HL-60 (cell line): Measurements from ENCODE around the gene CALN1.

ENCODE experiments used
- DNase-seq, 2 experiments: peaks; one replicate each; pipeline ENCODE4 v3.0.0-alpha.2; 2010 to 2020; ENCODE audit warnings: low read depth in 1 of 2, low spot score in 1 of 2
- H3K27ac ChIP-seq: fragments of 250-450 bp; sonication (Bioruptor Pico); replicated peaks from 2 replicates; pipeline ENCODE4 v1.5.1; 2020; ENCODE audit warnings: mild to moderate bottlenecking, moderate library complexity
- H3K27me3 ChIP-seq: fragments of 250-450 bp; sonication (Bioruptor Pico); 2 replicates; pipeline ENCODE4 v1.5.1; 2021; ENCODE audit warnings: mild to moderate bottlenecking, moderate library complexity; ENCODE audit not compliant: insufficient read depth, poor library complexity, severe bottlenecking
- H3K4me3 ChIP-seq: replicated peaks from 2 replicates; pipeline ENCODE4 v1.5.1; 2011; ENCODE audit warnings: mild to moderate bottlenecking, control low read depth, low read length; ENCODE audit not compliant: insufficient read depth
- CTCF ChIP-seq: IDR thresholded peaks from one replicate; pipeline ENCODE4 v1.5.1; 2011; ENCODE audit warnings: low read length, control low read depth, inconsistent platforms; ENCODE audit not compliant: insufficient read depth
- GABPA ChIP-seq: IDR thresholded peaks from 2 replicates; pipeline ENCODE4 v1.6.1; 2012; ENCODE audit warnings: low read depth
- POLR2AphosphoS5 ChIP-seq: IDR thresholded peaks from 2 replicates; pipeline ENCODE4 v1.6.1; 2012; ENCODE audit warnings: low read depth
- REST ChIP-seq: IDR thresholded peaks from 2 replicates; pipeline ENCODE4 v1.6.1; 2012; ENCODE audit warnings: low read depth; ENCODE audit not compliant: insufficient replicate concordance
- SPI1 ChIP-seq: IDR thresholded peaks from 2 replicates; pipeline ENCODE4 v1.6.1; 2012; ENCODE audit warnings: low read depth, mild to moderate bottlenecking, borderline replicate concordance

CALN1 gene

GRCh38 chr7:72019436-72019835, 392.7 kb downstream of the CALN1 start:
- H3K27ac ChIP-seq = no peak overlapping the region
- no peaks in the 10 kb centered on the region for H3K27me3 ChIP-seq
- no peak overlapping the region for H3K4me3 ChIP-seq
- DNase-seq = no peak
- TF ChIP-seq CTCF (no peak), REST (no peak)

GRCh38 chr7:72017756-72018155, 394.4 kb downstream of the CALN1 start:
- no peak overlapping the region for H3K4me3 ChIP-seq
- DNase-seq = no peak
- H3K27me3 ChIP-seq = no peaks in the 10 kb centered on the region
- TF ChIP-seq SPI1 = no peak
- no peak overlapping the region for H3K27ac ChIP-seq

GRCh38 chr7:72016574-72016973, 395.6 kb downstream of the CALN1 start:
- Histone ChIP-seq H3K27me3 (no peaks in the 10 kb centered on the region), H3K27ac (no peak overlapping the region), H3K4me3 (no peak overlapping the region)
- TF ChIP-seq SPI1 (no peak), CTCF (no peak), REST (no peak), POLR2AphosphoS5 (no peak), GABPA (no peak)
- DNase-seq = no peak

- Histone ChIP-seq H3K27ac (no peak overlapping the region), H3K4me3 (no peak overlapping the region), H3K27me3 (no peaks in the 10 kb centered on the region)
- DNase-seq = no peak
- no peak for TF ChIP-seq SPI1
- TF ChIP-seq CTCF = no peak
- TF ChIP-seq POLR2AphosphoS5 = no peak
Observed at GRCh38 chr7:72015136-72015535, 397.0 kb downstream of the CALN1 start.
